ENCODE data around the gene KLHL35.

DNA sequence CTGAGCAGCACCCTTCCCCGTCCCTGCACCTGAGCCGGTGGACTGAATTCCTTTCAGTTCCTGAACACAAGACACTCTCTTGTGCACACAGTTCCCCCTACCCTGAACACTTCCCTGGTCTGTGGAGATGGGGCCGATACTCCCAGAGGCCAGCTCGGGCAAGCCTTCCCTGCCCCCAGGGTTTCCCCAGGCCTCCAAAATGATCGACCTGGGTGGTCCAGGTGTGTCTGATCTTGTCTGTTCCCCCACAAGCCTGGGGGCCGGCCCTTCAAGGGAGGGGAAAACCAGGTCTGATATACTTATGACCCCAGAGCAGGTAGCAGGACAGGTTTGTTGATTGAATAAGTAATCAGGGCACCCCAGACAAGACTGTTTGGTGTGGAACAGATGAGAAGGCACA lies 40.7 kb upstream of the KLHL35 start:
- TF ChIP-seq, protein P1, sequence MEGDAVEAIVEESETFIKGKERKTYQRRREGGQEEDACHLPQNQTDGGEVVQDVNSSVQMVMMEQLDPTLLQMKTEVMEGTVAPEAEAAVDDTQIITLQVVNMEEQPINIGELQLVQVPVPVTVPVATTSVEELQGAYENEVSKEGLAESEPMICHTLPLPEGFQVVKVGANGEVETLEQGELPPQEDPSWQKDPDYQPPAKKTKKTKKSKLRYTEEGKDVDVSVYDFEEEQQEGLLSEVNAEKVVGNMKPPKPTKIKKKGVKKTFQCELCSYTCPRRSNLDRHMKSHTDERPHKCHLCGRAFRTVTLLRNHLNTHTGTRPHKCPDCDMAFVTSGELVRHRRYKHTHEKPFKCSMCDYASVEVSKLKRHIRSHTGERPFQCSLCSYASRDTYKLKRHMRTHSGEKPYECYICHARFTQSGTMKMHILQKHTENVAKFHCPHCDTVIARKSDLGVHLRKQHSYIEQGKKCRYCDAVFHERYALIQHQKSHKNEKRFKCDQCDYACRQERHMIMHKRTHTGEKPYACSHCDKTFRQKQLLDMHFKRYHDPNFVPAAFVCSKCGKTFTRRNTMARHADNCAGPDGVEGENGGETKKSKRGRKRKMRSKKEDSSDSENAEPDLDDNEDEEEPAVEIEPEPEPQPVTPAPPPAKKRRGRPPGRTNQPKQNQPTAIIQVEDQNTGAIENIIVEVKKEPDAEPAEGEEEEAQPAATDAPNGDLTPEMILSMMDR (IDR thresholded peaks at IDR 0.05): no peak
- TF ChIP-seq POLR2AphosphoS5 (IDR thresholded peaks at IDR 0.05): no peak

Data from stomach (tissue), 4 donors.